Measurements from ENCODE around the gene ZNF507.
A peak's percentile ranks its signal among the peaks of the same experiment; 100 is the strongest.
"Not testable (repeated sequence)": the region's sequence is repeated elsewhere in the genome, so short reads cannot be mapped to it uniquely, and the experiment has no call there.

ZNF507 gene

GRCh38 chr19:32372726-32373517, 27.5 kb downstream of the ZNF507 start:
- DNase-seq: peak; percentile 52

- peak; percentile 99 for DNase-seq
Measured at GRCh38 chr19:32373585-32374295, 28.3 kb downstream of the ZNF507 start.

GRCh38 chr19:32374362-32374761, 29.0 kb downstream of the ZNF507 start:
- not testable (repeated sequence) for DNase-seq

- DNase-seq: not testable (repeated sequence)
Measured at GRCh38 chr19:32377088-32377487, 31.7 kb downstream of the ZNF507 start.

- no peak for DNase-seq
Measured at GRCh38 chr19:32380269-32380668, 34.9 kb downstream of the ZNF507 start.

- peak; percentile 62 for DNase-seq
Measured at GRCh38 chr19:32387701-32388392, 42.4 kb downstream of the ZNF507 start.

- no peak for DNase-seq
Measured at GRCh38 chr19:32388393-32388855, 43.0 kb downstream of the ZNF507 start.

- DNase-seq: no peak
Measured at GRCh38 chr19:32392901-32393300, 47.5 kb downstream of the ZNF507 start.

- no peak for DNase-seq
Measured at GRCh38 chr19:32396046-32396652, 50.7 kb downstream of the ZNF507 start.

- DNase-seq: peak; percentile 74
Measured at GRCh38 chr19:32397671-32398101, 52.3 kb downstream of the ZNF507 start.

- no peak for DNase-seq
Measured at GRCh38 chr19:32401992-32402391, 56.6 kb downstream of the ZNF507 start.

GRCh38 chr19:32403291-32403995, 58.0 kb downstream of the ZNF507 start:
- DNase-seq: no peak

- no peak for DNase-seq
Measured at GRCh38 chr19:32404213-32404932, 59.0 kb downstream of the ZNF507 start.

GRCh38 chr19:32404933-32405430, 59.6 kb downstream of the ZNF507 start:
- DNase-seq: no peak

GRCh38 chr19:32405431-32406160, 60.2 kb downstream of the ZNF507 start, which contains the start of gene DPY19L3:
Gene DPY19L3, plus strand, starts transcription at chr19:32405770. Its CDS starts 2,484 bp downstream, at chr19:32408254.
- peak; percentile 89 for DNase-seq

- DNase-seq: no peak
Measured at GRCh38 chr19:32406161-32407003, 61.0 kb downstream of the ZNF507 start.

- peak; percentile 56 for DNase-seq
Measured at GRCh38 chr19:32407004-32407992, 61.9 kb downstream of the ZNF507 start.

- no peak for DNase-seq
Measured at GRCh38 chr19:32415246-32415645, 69.8 kb downstream of the ZNF507 start.

Measured in HCEC 1CT (cell line).